GM23248 (cell line): ENCODE measurements around the gene ZNF692.

ENCODE experiments used
- EZH2 ChIP-seq: fragments of 200-600 bp; sonication (generic); IDR thresholded peaks from 2 replicates; pipeline ENCODE4 v1.6.1; 2018; ENCODE audit warnings: antibody characterized with exemption, mild to moderate bottlenecking; ENCODE audit not compliant: insufficient read depth, poor library complexity, severe bottlenecking
- EZH2phosphoT487 ChIP-seq: fragments of 200-600 bp; sonication (generic); IDR thresholded peaks from 2 replicates; pipeline ENCODE4 v1.6.1; 2018; ENCODE audit warnings: antibody characterized with exemption, moderate library complexity, mild to moderate bottlenecking, low read depth; ENCODE audit not compliant: insufficient read depth

GRCh38 chr1:248848602-248849001, 10.3 kb downstream of the ZNF692 start:
- no peak for TF ChIP-seq EZH2
- TF ChIP-seq EZH2phosphoT487 = no peak
